HG02884 (cell line): ENCODE results near the gene RAPH1.
"Not testable (repeated sequence)": the region's sequence is repeated elsewhere in the genome, so short reads cannot be mapped to it uniquely, and the experiment has no call there.

ENCODE experiments used
- ATAC-seq: cut with Tn5 transposase; IDR thresholded peaks from one replicate; pipeline ENCODE4 v1.9.1; 2021; ENCODE audit warnings: mild to moderate bottlenecking, moderate library complexity; ENCODE audit not compliant: unreplicated experiment

The RAPH1 gene

GRCh38 chr2:203437511-203437910 lies 97.6 kb downstream of the RAPH1 start:
- ATAC-seq = no peak

- no peak for ATAC-seq
Observed at GRCh38 chr2:203436496-203436895, 98.6 kb downstream of the RAPH1 start.

GRCh38 chr2:203432811-203433210 lies 102.3 kb downstream of the RAPH1 start:
- ATAC-seq = no peak

GRCh38 chr2:203431391-203432185 lies 103.5 kb downstream of the RAPH1 start:
- ATAC-seq = no peak

GRCh38 chr2:203429643-203430042 lies 105.5 kb downstream of the RAPH1 start:
- not testable (repeated sequence) for ATAC-seq

GRCh38 chr2:203427061-203427460 lies 108.0 kb downstream of the RAPH1 start:
- no peak for ATAC-seq

- no peak for ATAC-seq
Observed at GRCh38 chr2:203418271-203418670, 116.8 kb downstream of the RAPH1 start.

GRCh38 chr2:203413796-203414195 lies 121.3 kb downstream of the RAPH1 start:
- no peak for ATAC-seq

GRCh38 chr2:203412546-203413331 lies 122.4 kb downstream of the RAPH1 start:
- no peak for ATAC-seq

- ATAC-seq = no peak
Observed at GRCh38 chr2:203407496-203407895, 127.6 kb downstream of the RAPH1 start.

GRCh38 chr2:203404996-203405395 lies 130.1 kb downstream of the RAPH1 start:
- no peak for ATAC-seq

- no peak for ATAC-seq
Observed at GRCh38 chr2:203400805-203401585, 134.1 kb downstream of the RAPH1 start.

- no peak for ATAC-seq
Observed at GRCh38 chr2:203399031-203399430, 136.1 kb downstream of the RAPH1 start.

- no peak for ATAC-seq
Observed at GRCh38 chr2:203396667-203397066, 138.4 kb downstream of the RAPH1 start.

GRCh38 chr2:203395858-203396257 lies 139.2 kb downstream of the RAPH1 start:
- ATAC-seq = no peak

- no peak for ATAC-seq
Observed at GRCh38 chr2:203394519-203395227, 140.4 kb downstream of the RAPH1 start.

GRCh38 chr2:203388153-203388552 lies 146.9 kb downstream of the RAPH1 start:
- not testable (repeated sequence) for ATAC-seq

- no peak for ATAC-seq
Observed at GRCh38 chr2:203383038-203383437, 152.1 kb downstream of the RAPH1 start.

- no peak for ATAC-seq
Observed at GRCh38 chr2:203379156-203379555, 155.9 kb downstream of the RAPH1 start.

- ATAC-seq = no peak
Observed at GRCh38 chr2:203376173-203376572, 158.9 kb downstream of the RAPH1 start.

GRCh38 chr2:203372706-203373105 lies 162.4 kb downstream of the RAPH1 start:
- not testable (repeated sequence) for ATAC-seq
